Measurements from ENCODE around the gene TVP23A.
A peak's percentile ranks its signal among the peaks of the same experiment; 100 is the strongest.

- TF ChIP-seq POLR2AphosphoS5 (IDR thresholded peaks at IDR 0.05; ENCODE audit: low read depth, low read length) (no peak), EP300 (IDR thresholded peaks at IDR 0.05; ENCODE audit: borderline replicate concordance in 1 of 2, low read depth in 1 of 2, low read length in 1 of 2) (peak in 1 of 2 experiments; percentile 49; a peak in 1 of 4 replicates), JUND (IDR thresholded peaks at IDR 0.05) (no peak), FOXM1 (IDR thresholded peaks at IDR 0.05; ENCODE audit: low read depth) (no peak), YY1 (IDR thresholded peaks at IDR 0.05; ENCODE audit: low read depth) (no peak), CTCF (IDR thresholded peaks at IDR 0.05) (no peak), RAD21 (IDR thresholded peaks at IDR 0.05; ENCODE audit: low read length) (peak; percentile 8; the same call in 1 of the 2 replicates), SIN3A (IDR thresholded peaks at IDR 0.05; ENCODE audit: borderline replicate concordance, low read depth, low read length) (no peak), USF1 (IDR thresholded peaks at IDR 0.05; ENCODE audit: borderline replicate concordance, low read depth) (no peak), MAX (IDR thresholded peaks at IDR 0.05; ENCODE audit: low read depth) (0 out of 2 replicates have a peak, but pooled peaks have one; percentile 16), USF2 (IDR thresholded peaks at IDR 0.05; ENCODE audit: borderline replicate concordance, low read depth, low read length) (no peak), EZH2phosphoT487 (IDR thresholded peaks at IDR 0.05; ENCODE audit: borderline replicate concordance, low read depth) (no peak), GABPA (IDR thresholded peaks at IDR 0.05; ENCODE audit: low read depth) (no peak)
Measured at GRCh38 chr16:10741844-10742243, 76.8 kb downstream of the TVP23A start.
